ENCODE data around the gene VWA5B1. TPM values are rescaled to one million over a fixed set of nuclear protein-coding genes. Genes with fewer than 3 reads are reported as not detected.

VWA5B1 gene
- total and polyA plus RNA-seq, 10 of the 15 experiments (the other 5 are each of a cell fraction or from before 2014, with no cell fraction given): under 0.01 to 0.05 (median 0.01) TPM; not detected in 7

DNA sequence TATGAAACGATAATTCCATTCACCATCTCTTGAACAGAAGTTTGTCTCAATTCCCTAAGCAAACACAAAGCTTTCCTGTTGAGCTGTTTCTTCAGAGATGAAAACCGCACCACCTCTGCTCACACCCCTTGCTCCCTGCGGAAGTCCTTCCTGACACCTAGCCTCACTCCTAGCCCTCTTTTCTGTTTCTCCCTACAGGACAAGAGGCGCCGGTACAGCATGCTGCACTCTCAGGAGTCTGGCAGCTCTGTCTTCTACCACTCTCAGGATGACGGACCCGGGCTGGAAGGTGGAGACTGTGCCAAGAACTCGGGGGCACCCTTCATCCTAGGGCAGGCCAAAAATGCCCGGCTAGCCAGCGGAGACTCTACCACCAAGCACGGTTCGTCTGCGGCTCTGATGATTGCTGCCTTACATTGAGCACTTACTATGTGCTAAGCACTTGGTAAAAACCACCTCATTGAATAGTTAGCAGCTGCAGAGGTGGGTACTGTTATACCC is 45.5 kb downstream of the VWA5B1 start:
- Histone ChIP-seq H3K27me3 (replicated peaks in 1 of 2; ENCODE audit: control insufficient read depth in 2 of 2, insufficient read depth in 2 of 2, low read length in 1 of 2) (no peaks in the 10 kb centered on the region; a peak in 1 of 4 replicates), H4K20me1 (ENCODE audit: control insufficient read depth, insufficient read depth) (no peaks in the 10 kb centered on the region), H3K9me3 (replicated peaks; ENCODE audit: control insufficient read depth, insufficient read depth, low read length) (no peaks in the 10 kb centered on the region), H3K9ac (ENCODE audit: control insufficient read depth, insufficient read depth, low read length) (no peak overlapping the region), H3K4me2 (ENCODE audit: control insufficient read depth, insufficient read depth) (no peak overlapping the region), H2AFZ (ENCODE audit: control insufficient read depth, low read depth, low read length) (no peak overlapping the region), H3K79me2 (ENCODE audit: control insufficient read depth, insufficient read depth, low read length) (no peaks in the 10 kb centered on the region), H3K27ac (ENCODE audit: control insufficient read depth, insufficient read depth) (no peak overlapping the region), H3K4me1 (ENCODE audit: control insufficient read depth, insufficient read depth, low read length) (no peaks in the 10 kb centered on the region), H3K36me3 (ENCODE audit: control insufficient read depth in 2 of 2, insufficient read depth in 2 of 2, low read length in 1 of 2) (no peaks in the 10 kb centered on the region), H3K4me3 (no peak overlapping the region)
- RAD21 ChIA-PET (ENCODE audit: unreplicated experiment): no interaction called here
- CTCF ChIA-PET: no interaction called here
- SMC1A ChIA-PET (ENCODE audit: uncharacterized antibody, unreplicated experiment): no interaction called here
- no TSS peak for BruUV-seq (replicated peaks)
- TF ChIP-seq, protein P1, sequence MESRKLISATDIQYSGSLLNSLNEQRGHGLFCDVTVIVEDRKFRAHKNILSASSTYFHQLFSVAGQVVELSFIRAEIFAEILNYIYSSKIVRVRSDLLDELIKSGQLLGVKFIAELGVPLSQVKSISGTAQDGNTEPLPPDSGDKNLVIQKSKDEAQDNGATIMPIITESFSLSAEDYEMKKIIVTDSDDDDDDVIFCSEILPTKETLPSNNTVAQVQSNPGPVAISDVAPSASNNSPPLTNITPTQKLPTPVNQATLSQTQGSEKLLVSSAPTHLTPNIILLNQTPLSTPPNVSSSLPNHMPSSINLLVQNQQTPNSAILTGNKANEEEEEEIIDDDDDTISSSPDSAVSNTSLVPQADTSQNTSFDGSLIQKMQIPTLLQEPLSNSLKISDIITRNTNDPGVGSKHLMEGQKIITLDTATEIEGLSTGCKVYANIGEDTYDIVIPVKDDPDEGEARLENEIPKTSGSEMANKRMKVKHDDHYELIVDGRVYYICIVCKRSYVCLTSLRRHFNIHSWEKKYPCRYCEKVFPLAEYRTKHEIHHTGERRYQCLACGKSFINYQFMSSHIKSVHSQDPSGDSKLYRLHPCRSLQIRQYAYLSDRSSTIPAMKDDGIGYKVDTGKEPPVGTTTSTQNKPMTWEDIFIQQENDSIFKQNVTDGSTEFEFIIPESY (IDR thresholded peaks at IDR 0.05): no peak
- TF ChIP-seq TARDBP (IDR thresholded peaks at IDR 0.05; ENCODE audit: borderline replicate concordance) (no peak), KDM1A (IDR thresholded peaks at IDR 0.05; ENCODE audit: borderline replicate concordance) (no peak)
- WGBS (ENCODE audit: insufficient coverage, insufficient replicate concordance, low lambda C conversion rate, missing lambda C conversion rate): 57% methylated on average over 13 of the region's 13 CpGs
- DNase-seq (ENCODE audit: low read depth, low spot score) (no peak), FAIRE-seq (no peak), ATAC-seq (no peak)
- intact Hi-C loops (cut with micrococcal nuclease; ENCODE audit: unreplicated experiment) (no loop called here), in situ Hi-C loops (cut with MboI) (no loop called here)
- POLR2A ChIA-PET: no interaction called here

DNA sequence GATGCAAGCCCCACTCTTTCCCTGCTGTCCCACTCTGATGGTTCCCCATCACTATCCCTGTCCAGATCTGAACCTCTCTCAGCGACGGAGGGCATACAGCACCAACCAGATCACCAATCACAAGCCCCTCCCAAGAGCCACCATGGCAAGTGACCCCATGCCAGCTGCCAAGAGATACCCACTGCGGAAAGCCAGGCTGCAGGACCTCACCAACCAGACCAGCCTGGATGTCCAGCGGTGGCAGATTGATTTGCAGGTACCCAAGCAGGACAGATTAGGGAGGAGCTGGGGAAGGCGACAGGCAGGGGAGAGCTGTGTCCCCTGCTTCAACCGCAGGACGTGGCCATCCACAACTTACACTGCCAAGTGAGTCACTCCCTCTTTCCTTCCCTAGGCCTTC is 46.9 kb downstream of the VWA5B1 start:
- Histone ChIP-seq H2AFZ (ENCODE audit: control insufficient read depth, low read depth, low read length) (no peak overlapping the region), H3K27me3 (replicated peaks in 1 of 2; ENCODE audit: control insufficient read depth in 2 of 2, insufficient read depth in 2 of 2, low read length in 1 of 2) (no peaks in the 10 kb centered on the region; a peak in 1 of 4 replicates), H3K27ac (ENCODE audit: control insufficient read depth, insufficient read depth) (no peak overlapping the region), H3K9ac (ENCODE audit: control insufficient read depth, insufficient read depth, low read length) (no peak overlapping the region), H4K20me1 (ENCODE audit: control insufficient read depth, insufficient read depth) (no peaks in the 10 kb centered on the region), H3K79me2 (ENCODE audit: control insufficient read depth, insufficient read depth, low read length) (no peaks in the 10 kb centered on the region), H3K4me3 (no peak overlapping the region), H3K9me3 (replicated peaks; ENCODE audit: control insufficient read depth, insufficient read depth, low read length) (no peaks in the 10 kb centered on the region), H3K4me2 (ENCODE audit: control insufficient read depth, insufficient read depth) (no peak overlapping the region), H3K36me3 (ENCODE audit: control insufficient read depth in 2 of 2, insufficient read depth in 2 of 2, low read length in 1 of 2) (no peaks in the 10 kb centered on the region), H3K4me1 (ENCODE audit: control insufficient read depth, insufficient read depth, low read length) (no peaks in the 10 kb centered on the region)
- WGBS (ENCODE audit: insufficient coverage, insufficient replicate concordance, low lambda C conversion rate, missing lambda C conversion rate): 32% methylated on average over 7 of the region's 7 CpGs
- ATAC-seq (no peak), DNase-seq (ENCODE audit: low read depth, low spot score) (no peak), FAIRE-seq (no peak)
- ChIA-PET POLR2A (no interaction called here), RAD21 (ENCODE audit: unreplicated experiment) (no interaction called here), CTCF (interaction anchor here (1.0 kb wide), 1 partner anchor 25 kb away, joined by 3 read pairs; no protein-coding TSS in a partner anchor), SMC1A (ENCODE audit: uncharacterized antibody, unreplicated experiment) (no interaction called here)
- in situ Hi-C loops (cut with MboI) (no loop called here), intact Hi-C loops (cut with micrococcal nuclease; ENCODE audit: unreplicated experiment) (no loop called here)
- no TSS peak for BruUV-seq (replicated peaks)
- TF ChIP-seq HDGF (IDR thresholded peaks at IDR 0.05): no peak
- TF ChIP-seq, protein P2, sequence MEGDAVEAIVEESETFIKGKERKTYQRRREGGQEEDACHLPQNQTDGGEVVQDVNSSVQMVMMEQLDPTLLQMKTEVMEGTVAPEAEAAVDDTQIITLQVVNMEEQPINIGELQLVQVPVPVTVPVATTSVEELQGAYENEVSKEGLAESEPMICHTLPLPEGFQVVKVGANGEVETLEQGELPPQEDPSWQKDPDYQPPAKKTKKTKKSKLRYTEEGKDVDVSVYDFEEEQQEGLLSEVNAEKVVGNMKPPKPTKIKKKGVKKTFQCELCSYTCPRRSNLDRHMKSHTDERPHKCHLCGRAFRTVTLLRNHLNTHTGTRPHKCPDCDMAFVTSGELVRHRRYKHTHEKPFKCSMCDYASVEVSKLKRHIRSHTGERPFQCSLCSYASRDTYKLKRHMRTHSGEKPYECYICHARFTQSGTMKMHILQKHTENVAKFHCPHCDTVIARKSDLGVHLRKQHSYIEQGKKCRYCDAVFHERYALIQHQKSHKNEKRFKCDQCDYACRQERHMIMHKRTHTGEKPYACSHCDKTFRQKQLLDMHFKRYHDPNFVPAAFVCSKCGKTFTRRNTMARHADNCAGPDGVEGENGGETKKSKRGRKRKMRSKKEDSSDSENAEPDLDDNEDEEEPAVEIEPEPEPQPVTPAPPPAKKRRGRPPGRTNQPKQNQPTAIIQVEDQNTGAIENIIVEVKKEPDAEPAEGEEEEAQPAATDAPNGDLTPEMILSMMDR (IDR thresholded peaks at IDR 0.05 in 2 of 3, conservative IDR thresholded peaks at IDR 0.05 in 1 of 3; ENCODE audit: control insufficient read depth in 2 of 3, extremely low read depth in 1 of 3, insufficient read depth in 1 of 3, low read depth in 3 of 3, low read length in 3 of 3): no peak
- no peak for TF ChIP-seq ZNF384 (IDR thresholded peaks at IDR 0.05; ENCODE audit: borderline replicate concordance, low read depth, low read length)
- TF ChIP-seq, protein P3, sequence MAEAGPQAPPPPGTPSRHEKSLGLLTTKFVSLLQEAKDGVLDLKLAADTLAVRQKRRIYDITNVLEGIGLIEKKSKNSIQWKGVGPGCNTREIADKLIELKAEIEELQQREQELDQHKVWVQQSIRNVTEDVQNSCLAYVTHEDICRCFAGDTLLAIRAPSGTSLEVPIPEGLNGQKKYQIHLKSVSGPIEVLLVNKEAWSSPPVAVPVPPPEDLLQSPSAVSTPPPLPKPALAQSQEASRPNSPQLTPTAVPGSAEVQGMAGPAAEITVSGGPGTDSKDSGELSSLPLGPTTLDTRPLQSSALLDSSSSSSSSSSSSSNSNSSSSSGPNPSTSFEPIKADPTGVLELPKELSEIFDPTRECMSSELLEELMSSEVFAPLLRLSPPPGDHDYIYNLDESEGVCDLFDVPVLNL (IDR thresholded peaks at IDR 0.05; ENCODE audit: low read depth, low read length): no peak
- TF ChIP-seq IRF4 (IDR thresholded peaks at IDR 0.05; ENCODE audit: low read depth, low read length): no peak
- TF ChIP-seq, protein P4, sequence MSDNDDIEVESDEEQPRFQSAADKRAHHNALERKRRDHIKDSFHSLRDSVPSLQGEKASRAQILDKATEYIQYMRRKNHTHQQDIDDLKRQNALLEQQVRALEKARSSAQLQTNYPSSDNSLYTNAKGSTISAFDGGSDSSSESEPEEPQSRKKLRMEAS (IDR thresholded peaks at IDR 0.05; ENCODE audit: low read depth, low read length): no peak
- TF ChIP-seq KDM1A (IDR thresholded peaks at IDR 0.05; ENCODE audit: borderline replicate concordance): no peak
- no peak for TF ChIP-seq SMARCA5 (IDR thresholded peaks at IDR 0.05)
- no peak for TF ChIP-seq CREM (IDR thresholded peaks at IDR 0.05; ENCODE audit: low read depth)
- no peak for TF ChIP-seq ATF7 (IDR thresholded peaks at IDR 0.05; ENCODE audit: low read depth)
- TF ChIP-seq MEF2B (IDR thresholded peaks at IDR 0.05; ENCODE audit: partially characterized antibody, poor library complexity, severe bottlenecking): no peak
- TF ChIP-seq POLR2AphosphoS5 (IDR thresholded peaks at IDR 0.05; ENCODE audit: low read length): no peak
